CD4-positive, alpha-beta T cell treated with Interleukin-15 for 4 hours (primary cell): Measurements from ENCODE around the gene MAD2L1BP.

Experiments
- DNase-seq: peaks from one replicate; pipeline ENCODE4 v3.0.0-alpha.2; 2020; ENCODE audit warnings: low spot score

Gene MAD2L1BP

GRCh38 chr6:43667245-43668150 lies 31.9 kb downstream of the MAD2L1BP start:
- peak; percentile 75 for DNase-seq

GRCh38 chr6:43668151-43669028 lies 32.8 kb downstream of the MAD2L1BP start:
- peak; percentile 21 for DNase-seq

- DNase-seq: no peak
Measured at GRCh38 chr6:43669050-43669921, 33.6 kb downstream of the MAD2L1BP start.

GRCh38 chr6:43669922-43670622 lies 34.4 kb downstream of the MAD2L1BP start:
- DNase-seq: no peak

GRCh38 chr6:43670623-43670986 lies 35.0 kb downstream of the MAD2L1BP start:
- no peak for DNase-seq

GRCh38 chr6:43671011-43671800 lies 35.6 kb downstream of the MAD2L1BP start:
- no peak for DNase-seq

- no peak for DNase-seq
Measured at GRCh38 chr6:43671801-43672690, 36.4 kb downstream of the MAD2L1BP start.

- DNase-seq: no peak
Measured at GRCh38 chr6:43673444-43674084, 37.9 kb downstream of the MAD2L1BP start.

- no peak for DNase-seq
Measured at GRCh38 chr6:43674291-43674690, 38.7 kb downstream of the MAD2L1BP start.

GRCh38 chr6:43674921-43675320 lies 39.3 kb downstream of the MAD2L1BP start:
- no peak for DNase-seq

GRCh38 chr6:43676962-43677606 lies 41.4 kb downstream of the MAD2L1BP start:
- DNase-seq: no peak

GRCh38 chr6:43677759-43678158 lies 42.1 kb downstream of the MAD2L1BP start:
- no peak for DNase-seq

- no peak for DNase-seq
Measured at GRCh38 chr6:43678341-43678740, 42.7 kb downstream of the MAD2L1BP start.

- DNase-seq: no peak
Measured at GRCh38 chr6:43679057-43679456, 43.4 kb downstream of the MAD2L1BP start.

- DNase-seq: no peak
Measured at GRCh38 chr6:43680308-43681200, 44.9 kb downstream of the MAD2L1BP start.

GRCh38 chr6:43681303-43681702 lies 45.7 kb downstream of the MAD2L1BP start:
- DNase-seq: no peak

- no peak for DNase-seq
Measured at GRCh38 chr6:43682724-43683429, 47.2 kb downstream of the MAD2L1BP start.
